Lung (tissue), 12 donors: ENCODE data around the gene CETP. TPM values are rescaled to one million over a fixed set of nuclear protein-coding genes. Genes with fewer than 3 reads are reported as not detected.

ENCODE experiments used
- ATAC-seq: fragments of 200-7000 bp; cut with Tn5 transposase; one replicate; pipeline ENCODE4 v1.9.1; 2020; ENCODE audit warnings: moderate number of reproducible peaks; ENCODE audit not compliant: insufficient read depth, low FRiP score
- DNase-seq, 3 donors: peaks; one replicate each; pipeline ENCODE4 v3.0.0-alpha.2; 2013 to 2017
- H3K27ac ChIP-seq, 2 donors: one replicate each; pipeline ENCODE4 v1.5.1; 2013; ENCODE audit warnings: mild to moderate bottlenecking in 2 of 2, moderate library complexity in 2 of 2, control low read depth in 1 of 2, inconsistent platforms in 1 of 2, low read depth in 1 of 2, low read length in 1 of 2
- H3K27me3 ChIP-seq, 3 donors: one replicate each; pipeline ENCODE4 v1.5.1; 2013; ENCODE audit warnings: low read length in 2 of 3; ENCODE audit not compliant: control insufficient read depth in 3 of 3, insufficient read depth in 3 of 3
- H3K36me3 ChIP-seq, 4 donors: one replicate each; pipeline ENCODE4 v1.5.1; 2013; ENCODE audit warnings: low read length in 4 of 4, mild to moderate bottlenecking in 1 of 4, moderate library complexity in 1 of 4; ENCODE audit not compliant: control insufficient read depth in 4 of 4, insufficient read depth in 4 of 4
- H3K4me1 ChIP-seq, 5 donors: one replicate each; pipeline ENCODE4 v1.5.1; 2013; ENCODE audit warnings: low read length in 5 of 5, mild to moderate bottlenecking in 2 of 5, moderate library complexity in 1 of 5; ENCODE audit not compliant: control insufficient read depth in 5 of 5, insufficient read depth in 5 of 5
- H3K4me3 ChIP-seq: one replicate; pipeline ENCODE4 v1.5.1; 2013; ENCODE audit warnings: mild to moderate bottlenecking, control low read depth, moderate library complexity
- H3K9ac ChIP-seq, 2 donors: one replicate each; pipeline ENCODE4 v1.5.1; 2013; ENCODE audit warnings: low read length in 2 of 2, control low read depth in 1 of 2; ENCODE audit not compliant: insufficient read depth in 1 of 2
- H3K9me3 ChIP-seq, 4 donors: one replicate each; pipeline ENCODE4 v1.5.1; 2013; ENCODE audit warnings: low read length in 3 of 4, mild to moderate bottlenecking in 1 of 4, moderate library complexity in 1 of 4; ENCODE audit not compliant: control insufficient read depth in 4 of 4, insufficient read depth in 3 of 4
- CTCF ChIP-seq: IDR thresholded peaks from 2 replicates; pipeline ENCODE4 v1.5.1; 2012; ENCODE audit warnings: mild to moderate bottlenecking; ENCODE audit errors: control extremely low read depth, extremely low read depth
- WGBS, 2 donors: extraction: QIAGEN DNeasy Blood & Tissue Kit; methylation state at CpG; one replicate each; pipeline ENCODE4 v1.1.7; 2013; 5-methylcytosine and 5-hydroxymethylcytosine counted together
- polyA plus RNA-seq, 2 donors: library from polyadenylated mRNA; stranded (reverse); fragments of 200-250 nt; gene quantifications; one replicate each; pipeline ENCODE4 v1.2.1, GENCODE V29; 2013
- total RNA-seq, 2 donors: library from RNA; depleted of rRNA in 1 of 2; stranded (reverse); fragments of >200 nt in 1 of 2; gene quantifications; one replicate each; pipeline ENCODE4 v1.2.1, GENCODE V29; 2014 to 2021
- donor health status: control.
- donor health status: control.
- donor health status: Bipolar disorder and iron deficiency.
- donor health status: healthy.
- donor health status: DM: yes; HTN: yes; CAD: no.

CETP gene
- total and polyA plus RNA-seq, 4 donors = 0.71 to 8.4 (median 0.83) TPM

GRCh38 chr16:56927471-56927870, 34.3 kb upstream of the CETP start:
- peaks cover 0 to 16% (median 6%) of the 10 kb centered on the region in 5 donors for H3K4me1 ChIP-seq
- no peaks in the 10 kb centered on the region for H3K9me3 ChIP-seq
- DNase-seq (no peak), ATAC-seq (no peak)
- H3K27me3 ChIP-seq = no peaks in the 10 kb centered on the region
- WGBS, 2 donors = 58 to 68% methylated on average over 2 of the region's 2 CpGs
- peaks cover 0 to 4% (median 0%) of the 10 kb centered on the region in 4 donors for H3K36me3 ChIP-seq
- no peak for TF ChIP-seq CTCF
- no peak overlapping the region for H3K9ac ChIP-seq
- H3K4me3 ChIP-seq = no peak overlapping the region
- no peak overlapping the region for H3K27ac ChIP-seq

- Histone ChIP-seq H3K4me1 (peaks cover 0 to 32% (median 6%) of the 10 kb centered on the region in 5 donors), H3K4me3 (no peak overlapping the region), H3K36me3 (peaks cover 0 to 8% (median 1%) of the 10 kb centered on the region in 4 donors), H3K27ac (no peak overlapping the region), H3K27me3 (no peaks in the 10 kb centered on the region), H3K9ac (no peak overlapping the region), H3K9me3 (no peaks in the 10 kb centered on the region)
- ATAC-seq (no peak), DNase-seq (no peak)
- TF ChIP-seq CTCF = no peak
- 95 to 96% methylated on average over 4 of the region's 4 CpGs for WGBS, 2 donors
Measured at GRCh38 chr16:56929639-56930038, 32.1 kb upstream of the CETP start.

- WGBS, 2 donors = 80 to 84% methylated on average over 15 of the region's 15 CpGs
- Histone ChIP-seq H3K27me3 (no peaks in the 10 kb centered on the region), H3K27ac (peak overlapping the region in 1 of 2 donors; percentile 100), H3K4me1 (peaks cover 0 to 32% (median 6%) of the 10 kb centered on the region in 5 donors), H3K4me3 (no peak overlapping the region), H3K36me3 (peaks cover 3 to 8% (median 6%) of the 10 kb centered on the region in 4 donors), H3K9ac (no peak overlapping the region), H3K9me3 (no peaks in the 10 kb centered on the region)
- peak; percentile 92 to 96 (median 96) for DNase-seq
- TF ChIP-seq CTCF = no peak
- no peak for ATAC-seq
Measured at GRCh38 chr16:56930486-56931270, 31.1 kb upstream of the CETP start.
